Daoy (cell line): Measurements from ENCODE around the gene ART4. TPM values are rescaled to one million over a fixed set of nuclear protein-coding genes. Genes with fewer than 3 reads are reported as not detected.

Experiments
- DNase-seq: peaks from one replicate; pipeline ENCODE4 v3.0.0-alpha.2; 2015; ENCODE audit warnings: low read depth
- total RNA-seq: library from RNA; depleted of rRNA; stranded (reverse); fragments of >200 nt; shearing (Covaris generic); gene quantifications from 2 replicates; pipeline ENCODE4 v1.2.3, GENCODE V29; 2014; rRNA removed

The ART4 gene
- total RNA-seq, 1 experiment from 2014 or later, result not detected

DNA sequence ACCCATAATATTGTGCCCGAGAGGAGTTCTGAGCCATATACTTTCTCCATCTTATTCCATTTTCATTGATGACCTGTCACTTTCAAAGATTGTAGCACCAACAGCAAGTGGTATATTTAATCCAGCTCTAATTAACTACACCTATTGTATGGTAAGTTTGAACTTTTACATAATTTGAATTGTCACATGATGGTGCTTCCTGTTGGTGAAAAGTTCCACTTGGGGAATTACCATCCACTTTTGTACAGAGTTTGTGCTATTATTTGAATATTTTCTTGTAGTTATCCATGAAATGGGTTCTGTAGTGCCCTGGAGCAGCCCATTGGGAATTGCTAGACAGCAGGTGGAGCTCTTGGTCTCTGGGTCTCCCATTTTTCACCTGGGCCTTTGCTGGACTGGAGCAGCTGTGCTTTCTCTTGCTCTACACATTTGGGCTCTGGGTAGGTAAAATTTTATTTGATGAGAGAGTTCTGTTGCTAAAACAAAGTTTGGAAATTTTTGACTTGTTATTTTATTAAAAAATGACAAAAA, 32.3 kb downstream of the ART4 start:
- DNase-seq, result peak; percentile 58

DNA sequence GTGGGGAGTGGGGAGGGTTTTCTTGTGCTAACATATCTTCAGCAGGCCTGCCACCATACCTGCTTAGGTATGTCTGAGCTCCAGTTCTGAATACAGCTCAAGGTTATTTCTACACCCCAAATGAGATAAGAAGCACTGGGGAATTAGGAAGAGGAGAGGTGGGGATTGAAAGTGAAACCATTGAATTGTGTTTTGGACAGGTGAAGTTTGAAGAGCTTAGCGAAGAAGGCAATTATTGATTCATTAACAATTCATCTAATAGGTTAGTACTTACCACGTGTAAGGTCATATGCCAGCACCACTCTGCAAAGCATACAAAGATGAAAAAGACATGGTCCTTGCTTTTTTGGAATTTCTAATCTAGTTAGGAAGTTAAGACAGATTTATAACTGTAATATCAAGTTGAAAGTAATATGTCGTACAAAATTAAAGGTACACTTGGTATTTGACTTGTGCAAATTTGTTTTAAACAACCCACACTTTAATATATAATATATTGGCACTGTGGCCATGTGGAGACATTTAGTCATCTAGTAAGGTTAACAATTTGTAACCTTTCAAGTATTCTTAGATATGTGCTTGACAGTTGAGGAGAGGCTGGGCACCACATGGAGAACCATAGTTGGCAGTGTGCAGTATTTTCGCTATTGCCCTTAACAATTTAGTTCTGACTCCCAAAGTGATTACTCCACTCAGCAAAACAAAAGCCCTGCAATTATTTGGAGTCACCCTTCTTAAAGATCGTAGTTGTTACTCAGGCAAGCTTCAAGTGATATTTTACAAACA, 33.0 kb downstream of the ART4 start:
- no peak for DNase-seq

- no peak for DNase-seq
Measured at GRCh38 chr12:14803830-14804160, 39.5 kb downstream of the ART4 start.

- peak; percentile 98 for DNase-seq
Measured at GRCh38 chr12:14803011-14803829, 40.1 kb downstream of the ART4 start, which contains the start of the genes C12orf60 and WBP11. C12orf60 (plus strand) TSS chr12:14803670; CDS start chr12:14822936, 19,266 bp downstream. WBP11 (minus strand) TSS chr12:14803478; CDS start chr12:14801383, 2,095 bp downstream.

- no peak for DNase-seq
Measured at GRCh38 chr12:14802721-14803010, 40.7 kb downstream of the ART4 start.

DNA sequence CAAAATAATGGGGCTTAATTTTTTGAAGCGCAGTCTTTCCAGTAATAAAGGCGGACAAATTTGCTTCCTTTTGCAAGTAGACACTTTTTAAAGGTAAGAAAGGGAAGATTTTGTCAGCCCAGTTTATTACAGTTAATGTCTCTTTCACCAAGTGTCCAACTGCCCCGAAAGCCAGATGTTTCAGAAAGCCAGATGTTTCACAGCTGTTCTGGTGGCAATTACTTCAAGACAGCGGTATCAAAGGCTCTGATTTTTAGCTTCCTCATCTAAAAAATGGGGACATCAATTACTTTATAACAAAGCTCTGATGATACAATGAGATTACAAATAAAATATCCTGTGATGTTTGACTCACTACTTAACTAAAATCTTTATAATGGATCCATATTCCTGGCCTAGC, 41.1 kb downstream of the ART4 start:
- no peak for DNase-seq

GRCh38 chr12:14795028-14795448, 48.3 kb downstream of the ART4 start:
- no peak for DNase-seq

GRCh38 chr12:14785568-14785967, 57.8 kb downstream of the ART4 start:
- DNase-seq, result no peak

- no peak for DNase-seq
Measured at GRCh38 chr12:14784471-14784870, 58.9 kb downstream of the ART4 start.

GRCh38 chr12:14782756-14783155, 60.6 kb downstream of the ART4 start:
- DNase-seq, result no peak

DNA sequence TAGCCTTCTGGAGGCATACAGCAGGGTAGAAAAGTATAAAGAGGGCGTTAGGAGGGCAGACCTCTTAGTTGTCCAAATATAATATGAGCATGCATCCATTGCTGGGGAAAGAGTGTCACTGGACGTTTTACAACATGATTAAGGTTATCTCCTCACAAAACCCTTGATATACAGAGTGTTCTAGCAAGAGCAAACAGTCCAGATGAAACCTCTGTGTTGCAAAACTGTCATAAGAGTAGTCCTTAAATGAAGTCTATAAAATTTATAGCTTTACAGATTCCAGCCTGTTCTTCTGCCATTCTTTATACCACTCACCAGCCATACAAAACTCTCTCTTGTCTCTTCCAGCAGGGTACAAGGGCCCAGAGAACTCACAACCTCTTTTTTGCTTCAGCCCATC, 61.8 kb downstream of the ART4 start:
- no peak for DNase-seq

DNA sequence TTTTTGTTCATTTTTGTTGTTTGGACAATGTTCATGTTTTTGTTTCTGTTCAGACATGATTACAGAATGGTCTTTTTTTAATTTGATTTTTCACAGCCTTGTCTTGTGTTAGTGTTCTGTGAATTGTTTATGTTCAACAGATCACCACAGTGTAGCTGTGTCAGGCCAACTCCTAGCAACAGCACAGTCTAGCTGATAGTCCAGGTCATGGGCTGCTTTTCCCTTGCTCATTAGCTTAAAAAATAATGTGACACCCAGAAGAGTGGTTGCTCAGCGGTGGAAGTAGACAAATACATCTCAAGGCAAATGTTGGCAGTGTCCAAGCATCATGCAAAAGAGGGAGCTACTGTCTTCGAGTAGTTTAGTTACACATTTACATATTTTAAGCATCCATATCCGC, 62.5 kb downstream of the ART4 start:
- DNase-seq, result no peak

GRCh38 chr12:14779834-14780233, 63.5 kb downstream of the ART4 start:
- DNase-seq, result no peak

DNA sequence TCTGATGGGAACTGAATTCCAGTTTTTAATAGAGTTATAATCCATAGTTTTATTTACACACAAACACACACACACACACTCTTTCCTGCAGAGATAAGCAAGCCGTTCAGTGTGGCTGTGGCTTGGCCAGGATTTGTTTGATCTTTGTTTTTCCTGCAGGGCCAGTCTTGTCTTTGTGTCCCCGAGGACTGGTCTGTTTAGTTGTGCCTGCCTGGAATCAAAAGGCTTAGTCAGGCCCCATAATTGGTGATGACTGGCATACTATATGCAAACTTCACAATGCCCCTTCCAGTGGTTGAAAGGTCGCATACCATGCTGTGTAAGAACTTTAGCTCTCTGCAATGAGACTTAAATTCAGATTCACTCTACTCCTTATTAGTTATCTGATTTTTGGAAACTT, 66.1 kb downstream of the ART4 start:
- peak; percentile 50 for DNase-seq

DNA sequence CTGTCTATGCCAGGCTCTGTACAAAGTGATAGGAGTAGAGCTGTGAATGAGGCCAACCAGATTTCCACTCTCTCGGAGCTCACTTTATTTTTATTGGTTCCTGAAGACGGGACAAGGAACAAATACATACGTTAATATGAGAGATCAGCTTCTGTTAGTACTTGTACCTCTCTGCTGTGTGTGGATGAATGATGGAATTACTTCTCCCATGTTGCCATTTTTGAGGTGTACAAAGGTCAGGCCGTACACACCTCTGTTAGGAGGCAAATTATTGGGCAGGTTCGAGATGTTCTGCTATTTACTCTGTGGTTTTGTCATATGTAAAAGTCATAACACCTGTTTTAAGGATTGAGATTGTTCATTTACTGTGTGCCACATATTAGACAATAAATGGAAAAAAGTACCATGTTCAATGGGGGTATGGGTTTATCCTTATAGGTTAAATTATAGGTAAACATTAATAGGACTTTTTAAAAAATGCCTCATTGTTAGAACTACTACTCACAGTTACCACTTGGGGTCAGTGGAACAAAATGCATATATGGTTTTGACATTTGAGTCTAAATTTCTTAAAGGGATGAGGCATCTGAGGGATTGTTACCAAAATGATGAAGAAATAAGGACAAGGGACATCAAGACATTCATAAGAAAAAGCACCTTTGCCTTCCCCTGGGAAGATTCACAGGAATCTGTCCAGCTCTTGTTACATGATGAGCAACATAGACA, 66.9 kb downstream of the ART4 start:
- DNase-seq, result no peak

GRCh38 chr12:14775636-14775980, 67.7 kb downstream of the ART4 start:
- DNase-seq, result no peak

Other genes with a start within 250 kb of the ART4 start
- not detected in 2 replicates for gene GUCY2C, start 146.9 kb downstream of the ART4 start, total RNA-seq
- 15.4 and 23.7 TPM in 2 replicates for gene WBP11, start 40.0 kb downstream of the ART4 start, total RNA-seq
- gene C12orf60, start 39.9 kb downstream of the ART4 start, total RNA-seq, result 1.5 and 4.5 TPM in 2 replicates
- 0.23 TPM in 1 of 2 replicates, not detected in the other for gene SMCO3, start 29.3 kb downstream of the ART4 start, total RNA-seq
- 39.0 and 76.2 TPM in 2 replicates for gene MGP, start 42.3 kb upstream of the ART4 start, total RNA-seq
- gene ERP27, start 95.0 kb upstream of the ART4 start, total RNA-seq, result not detected in 2 replicates
- gene ARHGDIB, start 118.1 kb upstream of the ART4 start, total RNA-seq, result 308 and 347 TPM in 2 replicates
- gene PDE6H, start 129.5 kb upstream of the ART4 start, total RNA-seq, result not detected in 2 replicates